BLaER1 treated with 17β-estradiol and CSF1 and Interleukin-3, amounts not matched to agents 10 nM and 100 nM (cell line): Measurements from ENCODE around the gene ACTR3C.

Source experiments
- H3K27ac ChIP-seq, 11 experiments: shearing (Covaris generic); formaldehyde crosslinking; 2 replicates each; pipeline ENCODE4 v1.8.1; 2022
- H3K27me3 ChIP-seq, 11 experiments: shearing (Covaris generic); formaldehyde crosslinking; 2 replicates each; pipeline ENCODE4 v1.8.1; 2022
- H3K36me3 ChIP-seq, 11 experiments: shearing (Covaris generic); formaldehyde crosslinking; 2 replicates each; pipeline ENCODE4 v1.8.1; 2022
- H3K4me1 ChIP-seq, 10 experiments: shearing (Covaris generic); formaldehyde crosslinking; 2 replicates each; pipeline ENCODE4 v1.8.1; 2022
- H3K4me2 ChIP-seq, 11 experiments: shearing (Covaris generic); formaldehyde crosslinking; 2 replicates each; pipeline ENCODE4 v1.8.1; 2022
- H3K4me3 ChIP-seq, 10 experiments: shearing (Covaris generic); formaldehyde crosslinking; 2 replicates each; pipeline ENCODE4 v1.8.1; 2022
- H3K9ac ChIP-seq, 11 experiments: shearing (Covaris generic); formaldehyde crosslinking; 2 replicates each; pipeline ENCODE4 v1.8.1; 2022
- H3K9me3 ChIP-seq, 11 experiments: shearing (Covaris generic); formaldehyde crosslinking; replicated peaks in 1 of 11; 2 replicates each; pipeline ENCODE4 v1.8.1; 2022
- H4K20me1 ChIP-seq, 11 experiments: shearing (Covaris generic); formaldehyde crosslinking; 2 replicates each; pipeline ENCODE4 v1.8.1; 2022
- Cebpa-rat ChIP-seq, 11 experiments: shearing (Covaris generic); IDR thresholded peaks; 2 replicates each; pipeline ENCODE4 v1.8.1; 2022

Gene ACTR3C

GRCh38 chr7:150356265-150356897, 33.0 kb upstream of the ACTR3C start:
- H3K4me2 ChIP-seq = peak overlapping the region in 3 of 11 experiments; percentile 1 to 15 (median 11); a peak in 3 of 22 replicates
- H4K20me1 ChIP-seq = no peaks in the 10 kb centered on the region
- 0 out of 22 replicates have a peak, but pooled peaks cover 0 to 3% (median 0%) of the 10 kb centered on the region in 11 experiments for H3K9me3 ChIP-seq

GRCh38 chr7:150355666-150356059, 32.3 kb upstream of the ACTR3C start:
- no peak overlapping the region for H3K4me3 ChIP-seq
- H3K36me3 ChIP-seq = no peaks in the 10 kb centered on the region
- no peak overlapping the region for H3K27ac ChIP-seq
- peaks cover 4 to 44% (median 27%) of the 10 kb centered on the region in 10 experiments; a peak in 19 of 20 replicates for H3K4me1 ChIP-seq
- 0 out of 22 replicates have a peak overlapping the region, but pooled peaks of 2 of the 11 experiments have one; percentile 0 to 6 for H3K4me2 ChIP-seq
- H3K9ac ChIP-seq = no peak overlapping the region
- H3K27me3 ChIP-seq = no peaks in the 10 kb centered on the region
- no peaks in the 10 kb centered on the region for H4K20me1 ChIP-seq
- TF ChIP-seq Cebpa-rat (IDR thresholded peaks at IDR 0.05) = no peak
- H3K9me3 ChIP-seq = 0 out of 22 replicates have a peak, but pooled peaks cover 0 to 3% (median 0%) of the 10 kb centered on the region in 11 experiments

More at GRCh38 chr7:150356265-150356897, 33.0 kb upstream of the ACTR3C start:
- Histone ChIP-seq H3K27me3 (no peaks in the 10 kb centered on the region), H3K27ac (peak overlapping the region in 2 of 11 experiments; percentile 4 to 6; a peak in 2 of 22 replicates), H3K36me3 (no peaks in the 10 kb centered on the region), H3K4me1 (peaks cover 4 to 44% (median 27%) of the 10 kb centered on the region in 10 experiments; a peak in 19 of 20 replicates), H3K4me3 (no peak overlapping the region), H3K9ac (no peak overlapping the region; a peak in 1 of 22 replicates)
- 0 out of 22 replicates have a peak, but pooled peaks of 1 of the 11 experiments have one; percentile 31 for TF ChIP-seq Cebpa-rat (IDR thresholded peaks at IDR 0.05)

DNA sequence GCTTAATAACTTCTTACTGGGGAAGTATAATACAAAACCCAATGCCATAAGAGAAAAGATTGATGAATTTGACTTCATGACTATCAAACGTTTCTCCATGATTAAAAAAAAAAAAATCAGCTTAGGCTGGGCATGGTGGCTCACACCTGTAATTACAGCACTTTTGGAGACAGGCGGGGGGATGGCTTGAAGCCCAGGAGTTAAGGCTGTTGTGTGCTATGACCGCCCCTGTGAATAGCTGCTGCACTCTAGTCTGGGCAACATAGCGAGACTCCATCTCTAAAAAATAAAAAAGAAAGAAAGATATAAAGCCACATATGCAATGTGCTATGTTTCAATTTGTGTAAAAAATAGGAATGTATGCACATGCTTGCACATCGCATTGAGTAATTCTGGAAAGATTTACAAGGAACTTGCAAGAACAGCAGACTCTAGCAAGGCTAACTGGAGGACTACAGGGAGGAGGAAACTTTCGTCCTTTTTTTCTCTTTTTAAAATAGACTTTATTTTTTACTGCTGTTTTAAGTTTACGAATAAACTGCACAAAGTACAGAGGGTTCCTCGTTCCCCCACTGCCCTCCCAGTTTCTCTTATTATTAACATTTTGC, 28.3 kb upstream of the ACTR3C start:
- no peak for TF ChIP-seq Cebpa-rat (IDR thresholded peaks at IDR 0.05)
- no peak overlapping the region for H3K4me3 ChIP-seq
- no peak overlapping the region for H3K9ac ChIP-seq
- peaks cover 0 to 19% (median 6%) of the 10 kb centered on the region in 10 experiments; a peak in 13 of 20 replicates for H3K4me1 ChIP-seq
- no peaks in the 10 kb centered on the region for H3K27me3 ChIP-seq
- peaks cover 10 to 17% (median 14%) of the 10 kb centered on the region in 11 experiments; a peak in 21 of 22 replicates for H3K9me3 ChIP-seq
- no peak overlapping the region for H3K27ac ChIP-seq
- no peaks in the 10 kb centered on the region for H3K36me3 ChIP-seq
- H4K20me1 ChIP-seq = no peaks in the 10 kb centered on the region
- no peak overlapping the region for H3K4me2 ChIP-seq

GRCh38 chr7:150346922-150347321, 23.6 kb upstream of the ACTR3C start:
- H3K27me3 ChIP-seq = peaks cover 0 to 7% (median 3%) of the 10 kb centered on the region in 11 experiments; a peak in 7 of 22 replicates
- no peak overlapping the region for H3K4me3 ChIP-seq
- H3K4me1 ChIP-seq = peaks cover 0 to 4% (median 0%) of the 10 kb centered on the region in 10 experiments; a peak in 1 of 20 replicates
- no peak overlapping the region for H3K9ac ChIP-seq
- H3K9me3 ChIP-seq = peaks cover 37 to 59% (median 52%) of the 10 kb centered on the region in 11 experiments
- no peaks in the 10 kb centered on the region for H3K36me3 ChIP-seq
- no peak overlapping the region for H3K4me2 ChIP-seq
- no peak for TF ChIP-seq Cebpa-rat (IDR thresholded peaks at IDR 0.05)
- no peaks in the 10 kb centered on the region for H4K20me1 ChIP-seq
- no peak overlapping the region for H3K27ac ChIP-seq

GRCh38 chr7:150345012-150345411, 21.7 kb upstream of the ACTR3C start:
- TF ChIP-seq Cebpa-rat (IDR thresholded peaks at IDR 0.05) = no peak
- Histone ChIP-seq H3K9ac (no peak overlapping the region), H3K4me3 (no peak overlapping the region), H3K9me3 (peaks cover 37 to 67% (median 58%) of the 10 kb centered on the region in 11 experiments), H4K20me1 (no peaks in the 10 kb centered on the region), H3K27ac (no peak overlapping the region), H3K36me3 (no peaks in the 10 kb centered on the region), H3K27me3 (peaks cover 11 to 24% (median 19%) of the 10 kb centered on the region in 11 experiments), H3K4me1 (no peaks in the 10 kb centered on the region), H3K4me2 (no peak overlapping the region)

- TF ChIP-seq Cebpa-rat (IDR thresholded peaks at IDR 0.05) = no peak
- peaks cover 0 to 6% (median 0%) of the 10 kb centered on the region in 10 experiments; a peak in 1 of 20 replicates for H3K4me1 ChIP-seq
- H3K4me3 ChIP-seq = no peak overlapping the region
- no peak overlapping the region for H3K27ac ChIP-seq
- no peak overlapping the region for H3K9ac ChIP-seq
- peaks cover 37 to 67% (median 58%) of the 10 kb centered on the region in 11 experiments for H3K9me3 ChIP-seq
- no peak overlapping the region for H3K4me2 ChIP-seq
- H4K20me1 ChIP-seq = no peaks in the 10 kb centered on the region; a peak in 1 of 22 replicates
- no peaks in the 10 kb centered on the region for H3K36me3 ChIP-seq
- peaks cover 14 to 31% (median 25%) of the 10 kb centered on the region in 11 experiments for H3K27me3 ChIP-seq
These were observed 21.0 kb upstream of the ACTR3C start for GRCh38 chr7:150344299-150344698.

DNA sequence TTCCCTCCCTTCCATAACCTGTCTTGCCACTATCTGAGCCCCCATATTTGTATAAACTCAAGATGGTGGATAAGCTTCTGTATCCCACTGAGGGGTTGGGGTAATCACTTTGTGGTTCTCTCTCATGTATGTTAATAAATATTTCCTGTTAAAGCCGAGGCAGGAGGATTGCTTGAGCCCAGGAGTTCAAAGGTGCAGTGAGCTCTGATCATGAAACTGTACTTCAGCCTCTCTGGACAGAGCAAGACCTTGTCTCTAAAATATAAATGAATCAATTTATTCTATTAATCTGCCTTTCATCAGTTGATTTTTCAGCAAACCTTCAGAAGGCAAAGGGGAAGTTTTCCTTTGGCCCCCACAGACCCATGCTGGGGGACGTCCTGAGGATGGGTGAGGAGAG, 19.9 kb upstream of the ACTR3C start:
- Histone ChIP-seq H4K20me1 (no peaks in the 10 kb centered on the region; a peak in 2 of 22 replicates), H3K4me1 (peaks cover 0 to 6% (median 0%) of the 10 kb centered on the region in 10 experiments; a peak in 1 of 20 replicates), H3K36me3 (no peaks in the 10 kb centered on the region), H3K9me3 (peaks cover 35 to 65% (median 56%) of the 10 kb centered on the region in 11 experiments), H3K9ac (no peak overlapping the region), H3K27ac (no peak overlapping the region), H3K4me2 (no peak overlapping the region), H3K27me3 (peaks cover 14 to 35% (median 28%) of the 10 kb centered on the region in 11 experiments), H3K4me3 (no peak overlapping the region)
- TF ChIP-seq Cebpa-rat (IDR thresholded peaks at IDR 0.05) = no peak

DNA sequence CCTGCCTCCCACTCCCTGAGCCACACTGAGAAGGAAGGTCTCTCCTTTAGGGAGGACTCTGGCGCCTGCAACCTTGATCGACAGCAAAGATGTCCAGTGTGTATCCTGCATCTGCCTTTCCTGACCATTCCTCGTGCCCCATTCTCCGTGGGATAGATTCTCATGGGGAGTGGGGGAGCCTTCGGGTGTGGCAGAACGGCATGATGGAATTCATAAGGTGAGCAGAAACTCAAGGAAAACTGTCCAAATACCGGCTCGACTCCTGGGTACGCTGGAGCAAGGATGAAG, 18.7 kb upstream of the ACTR3C start:
- H3K9me3 ChIP-seq = peaks cover 27 to 57% (median 47%) of the 10 kb centered on the region in 11 experiments
- H3K27me3 ChIP-seq = peaks cover 14 to 35% (median 28%) of the 10 kb centered on the region in 11 experiments
- H4K20me1 ChIP-seq = no peaks in the 10 kb centered on the region; a peak in 2 of 22 replicates
- H3K4me3 ChIP-seq = no peak overlapping the region
- H3K4me2 ChIP-seq = no peak overlapping the region
- peaks cover 0 to 6% (median 0%) of the 10 kb centered on the region in 10 experiments; a peak in 1 of 20 replicates for H3K4me1 ChIP-seq
- no peaks in the 10 kb centered on the region for H3K36me3 ChIP-seq
- no peak for TF ChIP-seq Cebpa-rat (IDR thresholded peaks at IDR 0.05)
- H3K9ac ChIP-seq = no peak overlapping the region
- no peak overlapping the region for H3K27ac ChIP-seq
